BJ (cell line): ENCODE measurements around the gene KRT31. TPM values are rescaled to one million over a fixed set of nuclear protein-coding genes. Genes with fewer than 3 reads are reported as not detected.

Source experiments
- CTCF ChIA-PET: fragments of 350-600 bp; formaldehyde crosslinking; extraction: SDS; loops from one replicate; lab custom pipeline; 2021; ENCODE audit warnings: antibody characterized with exemption, inconsistent platforms; lab: Yijun Ruan, JAX
- POLR2A ChIA-PET: fragments of 300-600 bp; sonication (Branson Sonifier 250); formaldehyde crosslinking; extraction: SDS; loops from one replicate; lab custom pipeline; 2021; ENCODE audit warnings: antibody characterized with exemption; lab: Charles Lee
- DNase-seq: peaks from one replicate; pipeline ENCODE4 v3.0.0-alpha.2; 2011; ENCODE audit warnings: low read depth
- H3K27me3 ChIP-seq: 2 replicates; pipeline ENCODE4 v1.6.0; 2011; ENCODE audit warnings: low read length; ENCODE audit not compliant: control insufficient read depth, insufficient read depth
- H3K36me3 ChIP-seq: 2 replicates; pipeline ENCODE4 v1.5.1; 2011; ENCODE audit warnings: low read length; ENCODE audit not compliant: control insufficient read depth, insufficient read depth
- H3K4me3 ChIP-seq: 2 replicates; pipeline ENCODE4 v1.5.1; 2011; ENCODE audit warnings: low read depth, mild to moderate bottlenecking, control low read depth, low read length
- CTCF ChIP-seq: IDR thresholded peaks from 2 replicates; pipeline ENCODE4 v1.5.1; 2011; ENCODE audit warnings: low read depth, mild to moderate bottlenecking, control low read depth, inconsistent platforms, low read length, moderate library complexity; ENCODE audit not compliant: insufficient read depth
- polyA plus RNA-seq: library from polyadenylated mRNA; depleted of rRNA; stranded (reverse); fragments of >200 nt; gene quantifications from 2 replicates; pipeline ENCODE4 v1.2.3, GENCODE V29; 2011; rRNA removed

KRT31 gene
- polyA plus RNA-seq, 1 experiment, result 0.11 TPM

- Histone ChIP-seq H3K27me3 (no peaks in the 10 kb centered on the region), H3K36me3 (no peaks in the 10 kb centered on the region), H3K4me3 (no peak overlapping the region)
- ChIA-PET CTCF (interaction anchor here (0.7 kb wide), 2 partner anchors 11 to 24 kb away, joined by 3 read pairs; no protein-coding TSS in a partner anchor), POLR2A (no interaction called here)
- no peak for TF ChIP-seq CTCF
- no peak for DNase-seq
Measured at GRCh38 chr17:41345992-41346391, 51.4 kb downstream of the KRT31 start.

Other genes starting within 250 kb of the KRT31 start
- gene KRTAP4-5, start 247.8 kb downstream of the KRT31 start, polyA plus RNA-seq, result not detected in 2 replicates
- not detected in 2 replicates for gene KRTAP4-4, start 236.9 kb downstream of the KRT31 start, polyA plus RNA-seq
- not detected in 2 replicates for gene KRTAP4-3, start 229.4 kb downstream of the KRT31 start, polyA plus RNA-seq
- gene KRTAP4-2, start 219.4 kb downstream of the KRT31 start, polyA plus RNA-seq, result not detected in 2 replicates
- gene KRTAP4-1, start 212.7 kb downstream of the KRT31 start, polyA plus RNA-seq, result 0.12 TPM in 1 of 2 replicates, not detected in the other
- not detected in 2 replicates for gene KRTAP9-1, start 207.7 kb downstream of the KRT31 start, polyA plus RNA-seq
- gene KRTAP9-2, start 171.0 kb downstream of the KRT31 start, polyA plus RNA-seq, result not detected in 2 replicates
- not detected in 2 replicates for gene KRTAP9-3, start 165.2 kb downstream of the KRT31 start, polyA plus RNA-seq
- gene KRTAP9-8, start 159.6 kb downstream of the KRT31 start, polyA plus RNA-seq, result not detected in 2 replicates
- not detected in 2 replicates for gene KRTAP9-4, start 147.9 kb downstream of the KRT31 start, polyA plus RNA-seq
- gene KRTAP9-9, start 142.2 kb downstream of the KRT31 start, polyA plus RNA-seq, result not detected in 2 replicates
- not detected in 2 replicates for gene KRTAP9-6, start 132.2 kb downstream of the KRT31 start, polyA plus RNA-seq
- not detected in 2 replicates for gene KRTAP9-7, start 121.9 kb downstream of the KRT31 start, polyA plus RNA-seq
- gene KRTAP29-1, start 94.8 kb downstream of the KRT31 start, polyA plus RNA-seq, result not detected in 2 replicates
- not detected in 2 replicates for gene KRTAP16-1, start 88.3 kb downstream of the KRT31 start, polyA plus RNA-seq
- not detected in 2 replicates for gene KRTAP17-1, start 81.9 kb downstream of the KRT31 start, polyA plus RNA-seq
- gene KRT33A, start 46.8 kb downstream of the KRT31 start, polyA plus RNA-seq, result not detected in 2 replicates
- gene KRT33B, start 27.8 kb downstream of the KRT31 start, polyA plus RNA-seq, result 1.2 and 1.8 TPM in 2 replicates
- gene KRT34, start 15.3 kb downstream of the KRT31 start, polyA plus RNA-seq, result 151 and 156 TPM in 2 replicates
- not detected in 2 replicates for gene KRT37, start 27.0 kb upstream of the KRT31 start, polyA plus RNA-seq
- 0.72 and 0.98 TPM in 2 replicates for gene KRT38, start 43.4 kb upstream of the KRT31 start, polyA plus RNA-seq
- 0.38 and 0.40 TPM in 2 replicates for gene KRT32, start 69.8 kb upstream of the KRT31 start, polyA plus RNA-seq
- gene KRT35, start 83.5 kb upstream of the KRT31 start, polyA plus RNA-seq, result not detected in 2 replicates
- 0.04 TPM in 2 replicates for gene KRT36, start 92.3 kb upstream of the KRT31 start, polyA plus RNA-seq
- 0.17 and 0.27 TPM in 2 replicates for gene KRT13, start 108.0 kb upstream of the KRT31 start, polyA plus RNA-seq
- 2.0 and 2.7 TPM in 2 replicates for gene KRT15, start 121.3 kb upstream of the KRT31 start, polyA plus RNA-seq
- gene KRT19, start 130.7 kb upstream of the KRT31 start, polyA plus RNA-seq, result 182 and 230 TPM in 2 replicates
- 0.04 TPM in 1 of 2 replicates, not detected in the other for gene KRT9, start 174.5 kb upstream of the KRT31 start, polyA plus RNA-seq
- 0.06 and 0.11 TPM in 2 replicates for gene KRT14, start 189.3 kb upstream of the KRT31 start, polyA plus RNA-seq
- 1.6 and 1.8 TPM in 2 replicates for gene KRT16, start 215.2 kb upstream of the KRT31 start, polyA plus RNA-seq
- gene KRT17, start 227.0 kb upstream of the KRT31 start, polyA plus RNA-seq, result 25.2 and 34.7 TPM in 2 replicates